HG02884 (cell line): Measurements from ENCODE around the gene AFF4.
A peak's percentile ranks its signal among the peaks of the same experiment; 100 is the strongest.
"Not testable (repeated sequence)": the region's sequence is repeated elsewhere in the genome, so short reads cannot be mapped to it uniquely, and the experiment has no call there.

Experiments
- ATAC-seq: cut with Tn5 transposase; IDR thresholded peaks from one replicate; pipeline ENCODE4 v1.9.1; 2021; ENCODE audit warnings: mild to moderate bottlenecking, moderate library complexity; ENCODE audit not compliant: unreplicated experiment

The AFF4 gene

DNA sequence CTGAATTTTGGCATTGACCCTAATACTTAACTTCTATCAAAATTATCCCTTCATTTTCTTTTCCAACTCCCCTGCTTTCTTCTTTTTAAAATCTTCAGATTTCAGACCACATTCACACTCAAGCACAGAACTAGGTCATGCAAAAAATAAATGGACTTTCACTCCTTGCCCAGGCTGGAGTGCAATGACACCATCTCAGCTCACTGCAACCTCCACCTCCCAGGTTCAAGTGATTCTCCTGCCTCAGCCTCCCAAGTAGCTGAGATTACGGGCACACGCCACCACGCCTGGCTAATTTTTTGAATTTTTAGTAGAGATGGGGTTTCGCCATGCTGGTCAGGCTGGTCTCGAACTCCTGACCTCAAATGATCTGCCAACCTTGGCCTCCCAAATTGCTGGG lies 108.4 kb downstream of the AFF4 start:
- not testable (repeated sequence) for ATAC-seq

DNA sequence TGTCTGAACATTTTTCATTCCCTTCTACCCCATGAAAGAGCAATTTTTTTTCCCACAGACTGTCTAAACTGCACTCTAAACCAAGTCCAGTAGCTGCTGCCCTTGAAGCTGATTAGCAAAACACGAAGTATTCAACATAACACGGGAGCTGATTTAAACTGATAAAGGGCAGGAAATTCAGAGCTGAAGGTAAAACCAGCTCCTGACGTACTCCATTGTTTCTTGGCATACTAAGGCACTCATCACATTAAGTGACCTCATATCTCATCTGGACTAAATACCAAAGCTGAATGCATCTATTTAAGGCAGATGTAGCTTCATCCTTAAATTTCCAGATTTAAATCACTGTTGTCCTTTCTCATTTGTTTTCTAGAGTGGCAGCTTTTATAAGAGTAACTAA lies 109.1 kb downstream of the AFF4 start:
- no peak for ATAC-seq

DNA sequence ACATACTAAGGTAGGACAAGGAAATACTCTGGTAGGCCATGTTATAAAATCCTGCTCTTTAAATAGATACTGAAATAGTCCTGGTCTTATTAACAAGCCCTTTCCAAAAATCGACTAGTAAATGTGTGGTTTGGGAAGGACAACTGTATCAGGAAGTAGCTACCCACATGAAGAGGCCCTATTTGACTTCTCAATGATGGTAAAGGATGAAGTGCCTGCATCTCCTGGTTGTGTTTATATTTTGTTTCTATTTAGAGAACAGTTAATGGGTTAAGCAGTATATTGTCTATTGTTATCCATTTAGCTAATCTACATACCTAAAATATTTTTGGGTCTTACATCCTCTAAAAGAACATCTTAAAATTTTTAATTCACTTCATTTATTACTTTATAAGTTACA lies 109.6 kb downstream of the AFF4 start:
- no peak for ATAC-seq

DNA sequence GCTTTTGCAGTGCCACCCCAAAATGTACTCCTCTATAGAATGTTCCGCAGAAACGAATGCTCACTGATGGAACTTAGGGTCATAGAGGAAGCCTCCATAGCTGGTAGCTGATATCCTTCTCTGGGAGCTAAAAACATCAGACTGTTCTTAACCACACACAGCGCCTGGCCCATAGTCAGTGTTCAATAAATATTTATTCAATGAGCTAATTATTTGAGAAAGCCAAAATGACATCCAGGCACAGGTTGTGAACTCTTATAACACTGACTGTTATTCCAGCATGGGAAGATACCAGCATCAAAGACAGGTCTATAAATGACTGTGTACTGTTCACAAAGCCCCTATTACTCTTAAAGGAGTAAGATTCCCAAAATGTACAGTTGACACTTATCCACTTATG lies 110.1 kb downstream of the AFF4 start:
- ATAC-seq, result no peak

DNA sequence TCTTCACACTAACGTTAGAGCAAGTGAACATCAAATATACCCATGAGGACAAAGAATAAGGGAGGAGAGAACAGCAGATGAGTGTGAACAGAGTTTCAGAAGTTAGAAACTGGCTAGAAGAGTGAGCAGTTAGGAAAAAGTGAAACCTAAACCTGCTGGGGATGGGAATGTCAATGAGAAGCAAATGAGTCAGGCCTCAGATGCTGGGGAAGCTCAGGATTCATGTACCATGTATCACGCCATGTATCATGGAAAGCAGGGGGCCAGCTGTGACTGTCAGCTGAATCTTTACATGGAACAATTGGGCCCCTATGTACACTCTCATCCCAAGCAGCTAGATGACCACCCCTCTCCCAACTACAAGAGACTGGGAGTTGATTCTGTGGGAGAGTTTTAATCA lies 113.4 kb downstream of the AFF4 start:
- no peak for ATAC-seq

DNA sequence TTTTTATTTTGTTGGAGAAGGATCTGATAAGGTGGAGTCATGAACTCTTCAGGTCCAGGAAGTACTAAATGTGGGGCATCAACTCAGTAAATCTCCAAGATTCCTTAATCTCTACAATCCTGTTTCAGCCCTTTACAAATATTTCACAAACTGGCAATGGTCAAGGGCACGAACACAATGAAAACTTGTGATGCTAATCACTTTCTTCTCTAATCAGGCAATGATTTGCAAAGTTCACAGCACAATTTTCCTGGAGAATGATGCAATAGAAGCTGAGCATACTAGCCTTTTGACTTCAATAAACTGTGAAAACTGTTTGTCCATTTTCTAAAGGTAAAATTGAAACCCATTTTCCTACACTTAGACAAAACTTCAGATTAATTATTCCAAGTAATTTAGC lies 114.1 kb downstream of the AFF4 start:
- no peak for ATAC-seq

DNA sequence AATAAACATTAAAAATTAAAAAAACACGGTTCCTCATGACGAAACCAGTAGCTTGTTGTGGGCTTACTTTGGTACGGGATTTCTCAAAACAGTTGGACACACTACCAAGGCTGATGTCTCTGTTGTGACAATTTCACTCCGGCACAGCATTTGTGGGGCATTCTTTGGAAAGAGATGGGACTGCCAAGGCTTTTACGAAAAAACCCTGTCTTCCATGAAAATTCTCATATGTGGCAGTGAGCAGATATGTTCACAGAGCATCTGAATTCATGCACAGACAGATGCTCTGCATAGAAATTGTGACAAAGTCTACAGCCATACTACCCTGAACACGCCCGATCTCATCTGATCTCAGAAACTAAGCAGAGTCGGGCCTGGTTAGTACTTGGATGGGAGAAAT lies 115.2 kb downstream of the AFF4 start:
- no peak for ATAC-seq

DNA sequence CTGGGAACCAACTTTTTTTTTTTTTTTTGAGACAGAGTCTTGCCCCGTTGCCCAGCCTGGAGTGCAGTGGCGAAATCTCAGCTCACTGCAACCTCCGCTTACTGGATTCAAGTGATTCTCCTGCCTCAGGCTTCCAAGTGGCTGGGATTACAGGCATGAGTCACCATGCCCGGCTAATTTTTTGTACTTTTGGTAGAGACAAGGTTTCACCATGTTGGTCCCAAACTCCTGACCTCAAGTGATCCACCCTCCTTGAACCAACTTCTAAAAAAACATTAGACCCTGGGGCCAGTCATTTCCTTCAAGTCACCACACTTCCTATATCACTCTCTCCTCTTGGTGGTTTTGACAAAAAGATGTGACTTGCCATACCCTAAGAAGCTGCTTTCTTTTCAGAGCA lies 122.1 kb downstream of the AFF4 start:
- ATAC-seq, result no peak

DNA sequence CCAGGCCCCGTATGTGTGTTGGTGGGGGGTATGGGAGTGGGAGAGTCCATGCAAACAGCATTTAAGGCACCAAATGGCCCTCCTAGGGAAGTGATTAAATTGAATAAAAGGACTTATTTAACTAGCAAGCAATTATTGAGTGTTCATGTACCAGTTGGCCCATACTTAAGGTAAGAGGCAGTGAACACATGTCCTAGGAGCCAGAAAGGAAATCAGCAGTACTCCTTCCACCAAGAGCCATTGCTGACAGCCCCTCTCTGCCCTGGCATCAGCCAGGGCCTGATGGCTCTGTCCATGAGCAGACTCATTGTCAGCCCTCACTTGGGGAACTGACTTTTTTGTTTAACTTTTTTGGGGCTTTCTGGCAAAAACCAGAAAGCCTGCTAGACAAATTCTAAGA lies 122.5 kb downstream of the AFF4 start:
- no peak for ATAC-seq

DNA sequence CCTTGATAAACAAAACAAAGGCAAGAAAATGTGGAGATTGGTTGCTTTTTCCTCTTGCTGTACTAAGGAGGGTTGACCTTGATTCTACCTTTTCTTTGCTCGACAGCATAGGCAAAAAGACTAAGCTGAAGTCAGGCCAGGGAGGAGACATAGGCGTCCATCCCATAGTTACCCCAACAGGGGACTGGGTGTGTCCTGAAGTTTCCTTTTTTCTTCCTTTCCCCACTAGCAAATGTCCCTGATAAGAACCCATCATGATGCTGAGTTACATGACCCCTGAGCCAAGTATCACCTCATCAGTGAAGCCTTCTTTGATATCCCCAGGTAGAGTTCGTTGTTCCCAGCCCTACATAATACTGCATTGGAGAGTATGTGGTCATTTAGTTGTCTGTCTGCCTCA lies 123.1 kb downstream of the AFF4 start:
- ATAC-seq, result no peak

DNA sequence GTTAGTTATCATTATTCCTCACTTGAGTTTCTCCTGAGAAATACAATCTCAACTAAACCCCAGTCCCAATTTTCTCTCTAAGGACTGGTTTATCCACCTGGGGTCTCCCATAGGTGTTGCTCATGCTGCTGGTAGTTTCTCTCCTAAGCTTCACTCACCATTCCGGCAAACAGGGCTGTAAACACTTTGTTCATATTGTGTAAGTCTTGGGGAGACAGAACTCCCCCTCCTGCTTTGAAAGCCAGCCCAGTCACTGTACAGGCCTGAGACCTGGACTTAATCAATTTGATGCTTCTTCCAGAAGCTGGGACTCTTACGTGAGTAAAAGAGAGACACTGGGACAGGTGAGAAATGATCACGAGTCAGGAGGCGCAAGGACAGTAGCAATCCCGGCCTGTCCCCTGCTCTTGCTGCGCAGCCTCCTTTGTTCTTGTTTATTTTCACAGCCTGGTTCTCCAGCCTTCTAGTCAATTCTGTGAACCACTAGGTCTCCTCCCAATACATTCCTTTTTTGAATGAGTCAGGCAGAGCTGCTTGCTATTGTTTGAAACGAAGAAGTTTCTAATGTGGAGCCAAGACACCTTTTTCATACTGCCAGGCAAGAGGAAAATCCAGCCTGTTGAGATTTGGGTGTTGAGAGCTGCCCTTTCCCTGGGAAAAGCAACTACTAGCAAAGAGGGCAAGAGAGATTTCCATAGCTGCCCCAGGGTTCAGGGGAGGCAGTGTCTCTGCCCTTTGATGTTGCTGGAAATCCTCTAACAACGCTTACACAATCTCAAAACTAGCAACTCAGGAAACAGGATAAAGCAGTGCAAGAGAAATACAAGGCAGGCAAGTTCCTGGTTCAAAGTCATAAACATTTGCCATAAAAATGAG lies 123.8 kb downstream of the AFF4 start:
- no peak for ATAC-seq

DNA sequence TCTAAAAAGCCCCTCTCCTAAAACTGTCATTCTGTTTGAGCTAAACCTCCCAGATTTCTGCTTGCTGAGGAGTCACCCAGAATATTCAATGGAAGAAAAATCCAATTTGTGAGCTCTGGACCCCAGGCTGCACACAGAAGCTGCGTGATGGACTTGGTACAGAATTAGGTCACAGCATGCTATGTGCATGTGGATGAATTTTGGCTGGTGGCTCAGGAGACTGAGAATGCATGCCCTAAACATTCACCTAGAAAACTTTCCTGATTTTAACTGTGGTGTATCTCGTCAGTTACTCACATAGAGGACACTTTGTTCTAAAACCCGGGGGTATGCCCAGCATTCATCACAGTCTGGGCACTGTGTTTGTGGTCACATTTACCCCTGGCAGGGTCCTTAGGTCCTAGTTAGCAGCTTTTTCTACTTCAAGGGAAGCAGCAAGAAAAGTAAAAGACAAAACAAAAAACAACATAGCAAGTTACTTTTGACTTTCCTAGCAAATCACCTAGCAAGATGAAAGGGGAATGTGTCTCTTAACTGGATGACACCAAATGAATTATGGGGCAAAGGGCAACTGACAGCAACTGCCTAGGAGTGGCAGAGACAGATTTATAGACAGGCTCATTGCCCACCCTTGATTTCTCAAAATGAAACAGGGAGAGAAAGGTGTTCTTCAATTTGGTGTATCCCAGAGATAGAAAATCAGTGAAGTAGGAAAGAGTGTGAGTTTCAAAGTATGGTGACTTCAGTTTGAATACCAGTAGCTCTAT lies 124.7 kb downstream of the AFF4 start:
- ATAC-seq, result no peak

DNA sequence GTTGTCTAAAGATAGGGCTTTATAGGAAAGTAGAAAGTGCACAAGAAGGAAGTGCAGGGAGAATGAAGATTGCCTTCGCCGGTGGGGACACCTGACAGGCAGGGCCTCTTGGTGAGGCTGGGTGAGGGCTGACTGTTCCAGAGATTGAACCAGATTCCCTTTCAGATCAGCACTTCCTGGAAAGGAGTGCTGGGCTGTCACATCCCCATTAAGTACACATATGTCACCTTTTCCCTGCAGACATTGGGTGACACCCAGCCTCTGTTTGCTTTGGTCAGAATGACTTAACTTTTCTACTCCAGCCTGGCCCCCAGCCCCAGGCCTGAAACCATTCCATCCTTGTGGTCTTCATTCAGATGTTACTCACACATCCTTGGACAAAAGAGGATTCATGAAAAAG lies 125.6 kb downstream of the AFF4 start:
- ATAC-seq, result no peak

DNA sequence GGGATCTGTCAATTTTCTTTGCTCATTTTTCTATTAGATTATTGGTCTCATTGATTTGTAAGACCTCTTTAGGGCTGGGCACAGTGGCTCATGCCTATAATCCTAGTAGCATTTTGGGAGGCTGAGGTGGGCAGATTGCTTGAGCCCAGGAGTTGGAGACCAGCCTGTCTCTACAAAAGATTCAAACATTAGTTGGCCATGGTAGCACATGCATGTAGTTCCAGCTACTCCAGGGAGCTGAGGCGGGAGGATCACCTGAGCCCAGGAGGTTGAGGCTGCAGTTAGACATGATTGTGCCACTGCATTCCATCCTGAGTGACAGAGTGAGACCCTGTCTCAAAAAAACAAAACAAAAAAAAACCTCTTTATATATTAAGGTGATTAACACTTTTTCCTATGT lies 126.6 kb downstream of the AFF4 start:
- no peak for ATAC-seq

DNA sequence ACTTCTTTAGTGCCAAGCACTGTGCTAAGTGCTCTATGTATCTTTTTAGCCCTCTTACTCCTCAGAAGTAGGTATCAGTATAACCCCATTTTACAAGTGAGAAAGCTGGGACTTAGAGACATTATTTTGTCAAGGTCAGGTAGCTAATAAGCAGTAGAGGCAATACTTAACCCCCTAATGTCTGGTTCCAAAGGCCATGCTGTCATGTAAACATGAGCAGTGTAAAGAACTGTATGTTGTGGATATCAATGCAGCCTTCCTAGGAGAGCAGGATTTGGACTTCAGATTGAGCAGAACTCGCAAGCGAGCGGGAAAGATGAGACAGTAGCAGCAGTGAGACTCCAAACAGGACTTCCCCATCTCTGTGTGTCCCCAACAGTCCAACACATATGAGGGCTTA lies 129.4 kb downstream of the AFF4 start:
- no peak for ATAC-seq

DNA sequence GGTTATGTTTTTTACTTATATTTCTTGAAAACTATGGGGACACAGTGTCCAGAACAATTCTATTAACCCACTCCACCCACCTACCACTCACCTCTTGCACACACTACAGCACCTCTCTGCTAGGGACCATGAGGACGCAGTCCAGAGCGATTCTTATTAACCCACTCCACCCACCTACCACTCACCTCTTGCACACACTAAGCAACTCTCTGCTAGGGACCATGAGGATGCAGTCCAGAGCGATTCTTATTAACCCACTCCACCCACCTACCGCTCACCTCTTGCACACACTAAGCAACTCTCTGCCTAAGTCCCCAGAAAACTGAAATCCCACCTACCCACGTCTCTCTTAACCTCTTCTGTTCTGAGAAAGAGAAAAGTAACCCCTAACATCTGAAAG lies 130.8 kb downstream of the AFF4 start:
- no peak for ATAC-seq

DNA sequence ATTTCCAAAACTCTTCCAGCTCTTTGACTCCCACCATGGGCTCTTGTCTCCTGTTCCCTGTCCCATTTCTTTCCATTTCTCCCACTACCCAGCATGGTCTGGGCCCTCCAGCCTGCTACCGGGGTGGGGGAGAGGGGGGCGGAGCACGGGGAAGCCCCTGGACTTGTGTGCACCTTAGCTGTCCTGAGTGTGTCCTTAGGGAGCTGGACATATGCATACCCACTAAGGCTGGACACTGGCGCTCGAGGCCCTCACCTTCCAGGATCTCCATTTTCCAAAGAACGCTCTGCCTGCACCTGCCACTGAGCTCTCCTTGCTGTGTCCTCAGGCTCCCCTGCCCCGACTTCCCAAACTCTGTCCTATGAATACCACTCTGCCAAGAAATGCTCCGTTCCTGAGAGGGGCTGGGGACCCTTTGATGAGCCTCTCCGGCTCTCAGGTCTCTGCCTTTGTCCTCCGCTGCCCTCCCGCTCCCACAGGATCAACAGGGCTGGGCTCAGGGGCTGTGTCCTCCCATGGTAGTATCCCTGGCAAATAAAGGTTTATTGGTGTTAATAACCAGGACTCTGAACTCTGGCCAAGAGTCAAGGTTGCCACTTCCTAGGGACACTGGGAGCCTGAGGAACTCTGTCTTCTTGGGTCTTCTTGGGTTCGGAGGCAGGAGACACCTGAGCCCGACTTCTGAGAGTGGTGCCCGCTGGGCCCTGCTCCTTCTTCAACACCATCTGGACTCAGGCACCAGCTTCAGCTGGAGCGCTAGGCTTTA lies 132.2 kb downstream of the AFF4 start:
- ATAC-seq, result no peak

DNA sequence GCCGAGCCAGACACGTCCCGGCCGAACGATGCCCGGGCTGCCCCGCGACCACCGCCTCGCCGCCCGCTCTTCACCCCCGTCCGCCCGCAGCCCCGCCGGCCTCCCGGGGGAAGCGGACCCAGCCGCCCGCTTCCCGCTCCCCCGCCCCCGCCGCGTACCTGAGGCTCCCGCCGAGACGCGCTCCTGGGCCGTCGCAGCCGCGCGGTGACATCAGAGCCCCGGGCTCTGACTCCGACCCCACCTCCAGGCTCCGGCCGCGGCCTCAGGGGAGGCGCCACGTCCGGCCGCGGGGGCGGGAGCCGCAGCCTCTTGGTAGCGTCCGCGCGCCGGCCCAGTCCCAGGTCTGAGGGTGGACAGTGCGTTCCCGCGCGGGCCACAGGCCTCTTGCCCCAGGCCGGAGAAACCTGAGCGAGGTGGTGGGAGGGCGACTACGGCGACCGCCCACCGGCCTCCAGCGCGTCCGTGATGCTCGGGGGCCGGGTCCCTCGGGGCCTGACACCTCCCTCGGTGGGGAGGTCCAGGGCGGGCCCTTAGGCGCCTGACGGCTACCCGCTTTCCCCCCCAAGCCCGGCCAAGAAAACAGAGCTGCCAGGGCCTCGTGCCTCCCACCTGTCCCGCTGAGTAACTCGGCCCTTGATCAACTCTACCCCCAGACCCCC lies 132.9 kb downstream of the AFF4 start, which contains the start of gene SHROOM1:
Gene SHROOM1 (minus strand): TSS at position 212 of the 659 bp plus-strand sequence. CDS start 4,507 bp downstream, outside the sequence.
- peak; percentile 63 for ATAC-seq

DNA sequence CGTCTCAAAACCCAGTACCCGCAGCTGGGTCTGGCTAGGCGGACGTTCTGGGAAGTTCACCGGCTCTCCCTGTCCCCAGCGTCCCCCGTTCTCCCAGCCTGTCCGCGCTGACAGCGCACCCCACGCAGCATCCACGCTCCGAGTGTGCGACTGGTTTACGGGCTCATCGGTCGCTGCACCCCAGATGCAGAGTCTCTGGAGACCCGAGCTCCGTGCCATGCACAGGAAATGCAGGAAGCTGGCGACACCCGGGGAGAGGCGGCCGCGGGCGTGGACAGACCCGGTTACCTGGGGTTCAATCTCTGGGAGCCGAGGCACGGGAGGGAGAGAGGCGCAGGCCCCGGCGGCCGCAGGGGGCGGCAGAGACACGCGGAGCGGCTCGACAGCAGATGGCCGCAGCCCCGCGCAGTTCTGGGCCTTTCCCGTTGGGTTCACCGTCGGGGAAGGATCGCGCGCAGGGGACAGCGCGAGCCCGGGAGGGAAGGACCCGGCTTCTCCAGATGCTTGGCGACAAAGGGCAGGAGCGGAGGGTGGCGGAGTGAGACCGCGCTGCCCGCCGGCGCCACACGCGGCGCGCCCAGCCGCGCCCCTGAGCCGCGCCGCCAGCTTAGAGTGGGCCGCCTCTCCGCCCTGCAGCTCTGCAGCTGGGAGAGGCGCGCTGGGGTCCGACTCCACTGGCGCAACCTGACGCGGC lies 133.5 kb downstream of the AFF4 start:
- peak; percentile 63 for ATAC-seq

DNA sequence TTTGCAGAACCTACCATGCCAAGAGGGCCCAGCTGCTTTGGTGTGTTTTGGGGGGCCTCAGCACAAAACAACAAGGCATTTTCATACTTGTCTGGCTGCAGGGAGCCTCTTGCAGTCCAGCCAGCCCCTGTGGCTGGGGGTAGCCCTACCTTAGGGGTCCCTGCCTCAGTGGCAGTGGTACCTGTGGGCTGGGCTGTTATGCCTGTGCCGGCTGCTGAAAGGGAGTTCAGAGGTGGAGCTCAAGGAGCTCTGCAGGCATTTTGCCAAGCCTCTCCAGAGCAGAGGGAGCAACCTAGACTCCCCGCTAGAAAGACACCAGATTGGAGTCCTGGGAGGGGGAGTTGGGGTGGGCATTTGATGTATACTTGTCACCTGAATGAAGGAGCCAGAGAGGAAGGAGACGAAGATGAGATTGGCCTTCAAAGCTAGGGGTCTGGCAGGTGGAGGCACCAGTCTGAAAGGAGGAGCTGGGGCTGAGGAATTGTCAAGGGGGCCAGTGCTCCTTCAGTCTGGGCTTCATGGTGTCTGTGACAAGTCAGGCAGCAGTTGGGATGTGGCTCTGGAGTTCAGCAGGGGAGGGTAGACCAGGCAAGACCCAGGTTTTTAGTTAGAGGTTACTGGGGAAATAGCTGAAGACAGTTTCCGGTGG lies 134.5 kb downstream of the AFF4 start:
- no peak for ATAC-seq
